SK-N-MC (cell line): ENCODE measurements around the gene CCDC30.

Experiments
- FOXP2 ChIP-seq: optimal IDR thresholded peaks from 2 replicates; pipeline ENCODE3; 2011; ENCODE audit warnings: mild to moderate bottlenecking, moderate library complexity; ENCODE audit not compliant: insufficient read depth; ENCODE audit errors: extremely low read length, control extremely low read depth
- POLR2AphosphoS5 ChIP-seq: IDR thresholded peaks from 2 replicates; pipeline ENCODE4 v1.6.1; 2012; ENCODE audit warnings: mild to moderate bottlenecking, low read depth, low read length, borderline replicate concordance

GRCh38 chr1:42620307-42620706 is 157.2 kb downstream of the CCDC30 start:
- no peak for TF ChIP-seq POLR2AphosphoS5
- TF ChIP-seq FOXP2 = no peak
